GM20000 (cell line): ENCODE measurements around the gene LRRC8A.
A peak's percentile ranks its signal among the peaks of the same experiment; 100 is the strongest.
"Not testable (repeated sequence)": the region's sequence is repeated elsewhere in the genome, so short reads cannot be mapped to it uniquely, and the experiment has no call there.

Source experiments
- DNase-seq: peaks from one replicate; pipeline ENCODE4 v3.0.0; 2012; ENCODE audit warnings: low spot score
- CTCF ChIP-seq: IDR thresholded peaks from 2 replicates; pipeline ENCODE4 v1.5.1; 2012; ENCODE audit warnings: mild to moderate bottlenecking, control low read depth; ENCODE audit errors: extremely low read depth, missing control alignments

LRRC8A gene

GRCh38 chr9:128860937-128861336 is 21.0 kb upstream of the LRRC8A start:
- no peak for TF ChIP-seq CTCF
- DNase-seq: no peak

GRCh38 chr9:128861501-128861900 is 20.4 kb upstream of the LRRC8A start:
- DNase-seq: no peak
- TF ChIP-seq CTCF: no peak

- no peak for TF ChIP-seq CTCF
- no peak for DNase-seq
These were observed 19.5 kb upstream of the LRRC8A start for GRCh38 chr9:128862401-128862851.

GRCh38 chr9:128863647-128864046 is 18.3 kb upstream of the LRRC8A start:
- peak; percentile 97 for TF ChIP-seq CTCF
- peak; percentile 84 for DNase-seq

GRCh38 chr9:128870128-128870940 is 11.6 kb upstream of the LRRC8A start:
- no peak for DNase-seq
- no peak for TF ChIP-seq CTCF

GRCh38 chr9:128870941-128871265 is 11.0 kb upstream of the LRRC8A start:
- not testable (repeated sequence) for DNase-seq

- DNase-seq: no peak
These were observed 4.1 kb upstream of the LRRC8A start for GRCh38 chr9:128877852-128878251.

More at GRCh38 chr9:128877852-128878251, 4.1 kb upstream of the LRRC8A start:
- no peak for TF ChIP-seq CTCF
